ENCODE measurements around the gene GBX1. TPM values are rescaled to one million over a fixed set of nuclear protein-coding genes. Genes with fewer than 3 reads are reported as not detected.

The GBX1 gene
- total and polyA plus RNA-seq, 2 of the 4 experiments (the other 2 are of a cell fraction) = not detected

GRCh38 chr7:151140826-151141225 is 26.7 kb downstream of the GBX1 start:
- H3K18ac ChIP-seq (ENCODE audit: low read depth, low read length) = no peak overlapping the region
- intact Hi-C loops (cut with micrococcal nuclease) = no loop called here
- H2AFZ ChIP-seq (replicated peaks; ENCODE audit: low read length, poor library complexity) = no peak overlapping the region
- H3K9me3 ChIP-seq (ENCODE audit: control insufficient read depth, insufficient read depth, low read length) = no peaks in the 10 kb centered on the region
- H2BK15ac ChIP-seq (ENCODE audit: low read depth, low read length) = no peak overlapping the region
- 0 out of 2 replicates have a peak, but pooled peaks cover 3% of the 10 kb centered on the region for H3K9me1 ChIP-seq (ENCODE audit: insufficient read depth, low read length)
- no peak overlapping the region for H4K91ac ChIP-seq (ENCODE audit: insufficient read depth, low read depth, low read length)
- no peaks in the 10 kb centered on the region for H3K79me1 ChIP-seq (ENCODE audit: low read depth in 1 of 2, low read length in 2 of 2)
- ChIA-PET CTCF (no interaction called here), POLR2A (ENCODE audit: unreplicated experiment) (no interaction called here)
- H3K9ac ChIP-seq (ENCODE audit: low read depth, low read length) = no peak overlapping the region
- H4K8ac ChIP-seq (ENCODE audit: low read depth in 2 of 2, low read length in 2 of 2) = no peak overlapping the region
- DNase-seq = no peak
- TF ChIP-seq MXI1 (IDR thresholded peaks at IDR 0.05; ENCODE audit: borderline replicate concordance, low read depth, low read length) (no peak), USF2 (IDR thresholded peaks at IDR 0.05; ENCODE audit: low read depth, low read length) (no peak), RCOR1 (IDR thresholded peaks at IDR 0.05; ENCODE audit: insufficient replicate concordance, low read length) (no peak), MAFK (IDR thresholded peaks at IDR 0.05; ENCODE audit: low read depth, low read length) (no peak), RFX5 (IDR thresholded peaks at IDR 0.05; ENCODE audit: low read depth, low read length) (no peak), POLR2A (IDR thresholded peaks at IDR 0.05; ENCODE audit: low read depth, low read length) (no peak), CEBPB (IDR thresholded peaks at IDR 0.05; ENCODE audit: low read depth, low read length) (no peak), MAZ (IDR thresholded peaks at IDR 0.05; ENCODE audit: borderline replicate concordance, low read depth, low read length) (no peak), BHLHE40 (IDR thresholded peaks at IDR 0.05; ENCODE audit: low read depth, low read length) (no peak), RAD21 (IDR thresholded peaks at IDR 0.05; ENCODE audit: low read length) (no peak), NFE2L2 (IDR thresholded peaks at IDR 0.05; ENCODE audit: low read depth, low read length) (no peak), FOS (IDR thresholded peaks at IDR 0.05; ENCODE audit: low read depth, low read length) (no peak), CHD1 (IDR thresholded peaks at IDR 0.05; ENCODE audit: low read depth, low read length) (no peak), ELK1 (IDR thresholded peaks at IDR 0.05; ENCODE audit: borderline replicate concordance, low read depth, low read length) (no peak), SMC3 (IDR thresholded peaks at IDR 0.05; ENCODE audit: low read depth, low read length) (no peak), CTCF (conservative IDR thresholded peaks at IDR 0.05; ENCODE audit: low read depth, low read length) (no peak)
- H2AK9ac ChIP-seq (replicated peaks; ENCODE audit: low read depth, low read length, poor library complexity) = no peak overlapping the region
- H3K4me3 ChIP-seq (ENCODE audit: insufficient read depth, low read depth, low read length) = no peak overlapping the region
- H3K14ac ChIP-seq (replicated peaks; ENCODE audit: low read depth, low read length) = no peak overlapping the region
- H3K27ac ChIP-seq (ENCODE audit: insufficient read depth, low read length) = no peak overlapping the region
- H3K56ac ChIP-seq (ENCODE audit: extremely low read depth, insufficient read depth, low read length) = no peak overlapping the region
- dilution Hi-C loops (cut with HindIII; ENCODE audit: low sequenced_read_pairs, unreplicated experiment) = no loop called here
- 100% methylated on average over 4 of the region's 7 CpGs; no CpG with 5 or more reads in 1 of the 2 experiments for WGBS, 2 experiments (ENCODE audit: extremely low coverage in 2 of 2, insufficient read length in 1 of 2)
- H2BK5ac ChIP-seq (ENCODE audit: low read depth, low read length, poor library complexity, severe bottlenecking) = no peak overlapping the region
- no peak for ATAC-seq (ENCODE audit: low read depth)
- no peak overlapping the region for H2AK5ac ChIP-seq (ENCODE audit: low read depth, low read length)
- H3K27me3 ChIP-seq (ENCODE audit: control insufficient read depth, insufficient read depth, low read length) = no peaks in the 10 kb centered on the region
- peaks cover 71% of the 10 kb centered on the region for H3K36me3 ChIP-seq (ENCODE audit: control insufficient read depth, insufficient read depth, low read length)
- in situ Hi-C loops (cut with MboI; ENCODE audit: low sequenced_read_pairs) = no loop called here
- no peak overlapping the region for H3K23ac ChIP-seq (ENCODE audit: low read depth, low read length)
- no peak overlapping the region for H4K5ac ChIP-seq (ENCODE audit: low read depth, low read length)
- peaks cover 3% of the 10 kb centered on the region for H4K20me1 ChIP-seq (ENCODE audit: insufficient read depth, low read length)
- BruUV-seq (replicated peaks) = no TSS peak
- H3K4me1 ChIP-seq (ENCODE audit: control insufficient read depth, insufficient read depth, low read length) = no peaks in the 10 kb centered on the region
- no peak overlapping the region for H2BK20ac ChIP-seq (ENCODE audit: low read depth, low read length)
- H3K4ac ChIP-seq (ENCODE audit: low read depth, low read length) = no peak overlapping the region
- H3K4me2 ChIP-seq (ENCODE audit: low read depth, low read length) = no peak overlapping the region
- H2BK120ac ChIP-seq (ENCODE audit: low read depth, low read length) = no peak overlapping the region
